Right lobe of liver (tissue), 4 donors: ENCODE measurements around the gene EVL.

Experiments
- CTCF ChIP-seq, 4 donors: fragments of 200-600 bp in 3 of 4; fragments of 450-650 bp in 1 of 4; IDR thresholded peaks; one replicate each; pipeline versions ENCODE4 v1.5.1 to v1.8.0; 2016 to 2022; ENCODE audit warnings: antibody characterized with exemption in 4 of 4, mild to moderate bottlenecking in 2 of 4
- POLR2A ChIP-seq: fragments of 450-650 bp; IDR thresholded peaks from one replicate; pipeline ENCODE4 v1.6.1; 2017; ENCODE audit warnings: antibody characterized with exemption, mild to moderate bottlenecking
- donor health status: DM: no; HTN: no; CAD: no.
- donor health status: DM: no; HTN: no; CAD: no.
- donor health status: DM: no; HTN: yes; CAD: no.

DNA sequence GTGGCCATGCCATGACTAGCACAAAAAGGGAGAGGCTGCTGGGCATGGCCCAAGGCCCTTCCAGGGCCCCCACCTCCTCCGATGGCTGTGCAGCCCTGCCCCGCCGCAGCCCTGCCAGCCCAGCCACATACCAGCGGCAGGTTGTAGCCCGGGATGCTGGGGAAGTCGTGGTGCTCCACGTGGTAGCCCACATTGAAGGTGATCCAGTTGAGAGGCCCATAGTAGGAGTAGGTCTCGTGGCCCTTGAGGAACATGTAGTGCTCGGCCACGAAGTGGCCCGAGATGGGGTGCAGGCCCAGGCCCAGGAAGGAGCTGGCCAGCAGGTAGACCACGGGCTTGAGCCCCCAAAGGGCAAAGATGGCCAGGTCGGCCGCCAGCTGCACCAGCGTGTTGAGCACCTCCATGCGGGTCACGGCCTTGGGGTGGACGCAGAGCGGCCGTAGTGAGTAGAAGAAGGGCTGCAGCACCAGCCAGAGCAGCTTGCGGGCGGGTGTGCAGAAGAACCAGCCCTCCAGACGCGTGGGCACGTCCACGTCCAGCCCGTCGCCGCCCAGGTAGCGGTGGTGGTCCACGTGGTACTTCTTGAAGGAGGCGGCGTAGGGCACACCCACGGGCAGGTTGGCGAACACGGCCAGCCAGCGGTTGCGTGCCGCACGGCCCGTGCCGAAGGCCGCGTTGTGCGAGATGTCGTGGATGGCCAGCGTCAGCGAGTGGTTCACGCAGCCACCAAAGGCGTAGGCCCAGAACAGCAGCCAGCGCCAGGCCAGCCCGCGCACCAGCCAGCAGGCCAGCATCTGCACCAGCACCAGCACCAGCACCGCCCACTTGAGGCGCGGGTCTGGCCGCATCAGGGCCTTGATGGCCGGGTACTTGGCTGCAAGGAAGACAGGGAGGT, 83.9 kb downstream of the EVL start:
- TF ChIP-seq CTCF (IDR thresholded peaks at IDR 0.05) (no peak), POLR2A (no peak)
